Ascending aorta (tissue), 2 donors: ENCODE results near the gene P2RX3. TPM values are rescaled to one million over a fixed set of nuclear protein-coding genes. Genes with fewer than 3 reads are reported as not detected.

Experiments
- DNase-seq, 2 donors: peaks; one replicate each; pipeline ENCODE4 v3.0.0-alpha.2; 2019; ENCODE audit warnings: low spot score in 2 of 2
- H3K27ac ChIP-seq, 2 donors: fragments of 200-600 bp; sonication (generic); one replicate each; pipeline ENCODE4 v1.5.1; 2016 to 2017; ENCODE audit warnings: mild to moderate bottlenecking in 1 of 2
- H3K27me3 ChIP-seq: fragments of 200-600 bp; sonication (generic); one replicate; pipeline ENCODE4 v1.5.1; 2017
- H3K36me3 ChIP-seq, 2 donors: fragments of 200-600 bp; sonication (generic); one replicate each; pipeline ENCODE4 v1.5.1; 2016
- H3K4me1 ChIP-seq, 2 donors: fragments of 200-600 bp; sonication (generic); one replicate each; pipeline ENCODE4 v1.5.1; 2016 to 2017; ENCODE audit warnings: mild to moderate bottlenecking in 1 of 2
- H3K4me3 ChIP-seq, 2 donors: fragments of 200-600 bp; sonication (generic); one replicate each; pipeline ENCODE4 v1.5.1; 2016 to 2017; ENCODE audit warnings: mild to moderate bottlenecking in 1 of 2
- H3K9me3 ChIP-seq, 2 donors: fragments of 200-600 bp; sonication (generic); one replicate each; pipeline ENCODE4 v1.5.1; 2016
- intact Hi-C: fragments of 100-400 bp; cut with DNase I; formaldehyde crosslinking; loops from one replicate; pipeline ENCODE4 v1.15.1; 2023
- total RNA-seq: library from RNA; depleted of rRNA; stranded (reverse); fragments of >200 nt; gene quantifications from one replicate; pipeline ENCODE4 v1.1.0, GENCODE V29; 2016
- TF ChIP-seq, protein P1 (sequence below), 3 experiments: fragments of 200-600 bp in 2 of 3; fragments of 450-650 bp in 1 of 3; sonication (generic) in 2 of 3; IDR thresholded peaks; one replicate each; pipeline ENCODE4 v1.5.1; 2016 to 2019; ENCODE audit warnings: antibody characterized with exemption in 3 of 3, mild to moderate bottlenecking in 1 of 3, moderate library complexity in 1 of 3

P2RX3 gene
- total RNA-seq, 1 donor from 2014 or later = not detected

DNA sequence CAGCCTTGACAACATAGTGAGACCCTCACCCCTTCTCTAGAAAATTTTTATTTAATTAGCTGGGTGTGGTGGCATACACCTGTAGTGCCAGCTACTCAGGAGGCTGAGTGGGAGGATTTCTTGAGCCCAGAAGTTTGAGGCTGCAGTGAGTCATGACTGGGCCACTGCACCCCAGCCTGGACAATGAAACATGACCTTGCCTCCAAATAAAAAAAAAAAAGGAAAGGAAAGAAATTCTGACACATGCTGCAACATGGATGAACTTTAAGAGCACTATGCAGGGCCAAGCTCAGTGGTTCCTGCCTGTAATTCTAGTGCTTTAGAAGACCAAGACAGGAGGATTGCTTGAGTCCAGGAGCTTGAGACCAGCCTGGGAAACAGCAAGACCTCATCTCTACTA, 80.0 kb downstream of the P2RX3 start:
- Histone ChIP-seq H3K9me3 (no peaks in the 10 kb centered on the region), H3K27ac (no peak overlapping the region), H3K36me3 (peaks cover 56 to 91% of the 10 kb centered on the region in 2 donors), H3K27me3 (no peaks in the 10 kb centered on the region), H3K4me3 (no peak overlapping the region), H3K4me1 (no peaks in the 10 kb centered on the region)
- intact Hi-C loops = no loop called here
- no peak for DNase-seq
- TF ChIP-seq, protein P1, sequence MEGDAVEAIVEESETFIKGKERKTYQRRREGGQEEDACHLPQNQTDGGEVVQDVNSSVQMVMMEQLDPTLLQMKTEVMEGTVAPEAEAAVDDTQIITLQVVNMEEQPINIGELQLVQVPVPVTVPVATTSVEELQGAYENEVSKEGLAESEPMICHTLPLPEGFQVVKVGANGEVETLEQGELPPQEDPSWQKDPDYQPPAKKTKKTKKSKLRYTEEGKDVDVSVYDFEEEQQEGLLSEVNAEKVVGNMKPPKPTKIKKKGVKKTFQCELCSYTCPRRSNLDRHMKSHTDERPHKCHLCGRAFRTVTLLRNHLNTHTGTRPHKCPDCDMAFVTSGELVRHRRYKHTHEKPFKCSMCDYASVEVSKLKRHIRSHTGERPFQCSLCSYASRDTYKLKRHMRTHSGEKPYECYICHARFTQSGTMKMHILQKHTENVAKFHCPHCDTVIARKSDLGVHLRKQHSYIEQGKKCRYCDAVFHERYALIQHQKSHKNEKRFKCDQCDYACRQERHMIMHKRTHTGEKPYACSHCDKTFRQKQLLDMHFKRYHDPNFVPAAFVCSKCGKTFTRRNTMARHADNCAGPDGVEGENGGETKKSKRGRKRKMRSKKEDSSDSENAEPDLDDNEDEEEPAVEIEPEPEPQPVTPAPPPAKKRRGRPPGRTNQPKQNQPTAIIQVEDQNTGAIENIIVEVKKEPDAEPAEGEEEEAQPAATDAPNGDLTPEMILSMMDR (IDR thresholded peaks at IDR 0.05) = no peak

DNA sequence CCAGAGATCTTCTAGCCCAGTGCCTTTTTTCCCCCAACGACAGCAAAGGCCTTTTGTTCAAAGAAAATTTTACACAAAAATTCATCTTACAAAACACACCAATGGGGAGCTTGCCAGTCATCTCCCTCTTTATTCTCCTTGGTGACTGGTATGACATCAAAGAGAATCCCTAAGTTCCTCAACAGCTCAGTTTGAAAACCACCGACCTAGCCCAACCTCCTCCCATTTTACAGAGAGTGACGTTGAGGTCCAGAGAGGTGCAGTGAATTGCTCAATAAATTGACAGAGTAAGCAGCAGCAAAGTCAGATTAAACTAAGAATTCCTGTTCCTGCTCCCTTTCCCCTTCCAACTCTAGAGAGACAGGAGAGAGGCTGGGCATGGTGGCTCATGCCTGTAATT, 81.0 kb downstream of the P2RX3 start:
- H3K4me1 ChIP-seq = peaks cover 0 to 5% of the 10 kb centered on the region in 2 donors
- TF ChIP-seq, protein P1 (IDR thresholded peaks at IDR 0.05) = no peak
- H3K27ac ChIP-seq = no peak overlapping the region
- intact Hi-C loops = no loop called here
- H3K36me3 ChIP-seq = peaks cover 45 to 85% of the 10 kb centered on the region in 2 donors
- no peaks in the 10 kb centered on the region for H3K27me3 ChIP-seq
- H3K4me3 ChIP-seq = no peak overlapping the region
- H3K9me3 ChIP-seq = no peaks in the 10 kb centered on the region
- DNase-seq = no peak

DNA sequence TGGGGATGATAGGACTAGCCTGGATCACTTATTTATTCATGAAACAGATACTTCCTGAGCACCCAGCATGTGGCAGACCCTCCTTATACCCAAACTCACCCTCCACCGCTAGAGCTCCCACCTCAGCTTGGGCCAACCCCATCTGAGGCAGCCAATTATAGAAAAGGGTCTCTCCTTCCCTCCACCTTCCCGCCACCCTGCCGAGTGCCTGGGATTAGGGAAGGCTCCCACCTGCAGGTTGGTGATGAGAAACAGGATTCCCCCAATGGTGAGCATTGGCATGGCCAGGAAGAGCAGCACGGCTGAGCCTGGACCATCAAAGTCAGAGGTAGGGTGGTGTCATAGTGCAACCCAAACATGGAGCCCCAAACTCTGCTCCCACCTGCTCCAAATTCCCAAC, 82.9 kb downstream of the P2RX3 start:
- Histone ChIP-seq H3K4me1 (peaks cover 11 to 24% of the 10 kb centered on the region in 2 donors), H3K36me3 (peaks cover 28 to 66% of the 10 kb centered on the region in 2 donors), H3K27me3 (no peaks in the 10 kb centered on the region), H3K4me3 (no peak overlapping the region), H3K27ac (no peak overlapping the region), H3K9me3 (no peaks in the 10 kb centered on the region)
- TF ChIP-seq, protein P1 (IDR thresholded peaks at IDR 0.05) = no peak
- DNase-seq = no peak
- intact Hi-C loops = no loop called here

DNA sequence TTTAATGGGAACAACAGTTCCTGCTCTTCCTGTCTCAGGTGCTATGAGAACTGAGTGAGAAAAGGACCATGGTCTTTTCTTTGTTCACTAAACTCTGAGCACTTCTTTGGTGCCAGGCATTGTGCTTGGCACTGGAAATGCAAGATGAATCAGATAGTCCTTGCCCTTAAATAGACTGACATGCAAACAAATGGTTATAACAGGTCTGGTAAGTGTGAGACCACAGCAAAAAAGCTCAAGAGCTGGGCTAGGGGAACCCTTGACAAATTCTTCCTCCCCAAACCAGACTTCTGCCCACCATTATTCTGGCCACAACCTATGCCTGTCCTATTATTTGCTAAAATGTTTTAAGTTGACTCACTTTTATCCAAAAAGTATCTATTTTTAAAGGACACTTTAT, 83.7 kb downstream of the P2RX3 start:
- no peak for DNase-seq
- peaks cover 21 to 59% of the 10 kb centered on the region in 2 donors for H3K36me3 ChIP-seq

More for the DNA sequence above, 83.7 kb downstream of the P2RX3 start:
- Histone ChIP-seq H3K4me1 (peaks cover 17 to 31% of the 10 kb centered on the region in 2 donors), H3K4me3 (no peak overlapping the region), H3K27ac (no peak overlapping the region), H3K9me3 (no peaks in the 10 kb centered on the region), H3K27me3 (no peaks in the 10 kb centered on the region)
- TF ChIP-seq, protein P1 (IDR thresholded peaks at IDR 0.05) = no peak
- intact Hi-C loops = no loop called here

Other genes with a start within 250 kb of the P2RX3 start
- gene LRRC55, start 156.4 kb upstream of the P2RX3 start, total RNA-seq = not detected
- 15.1 TPM for gene APLNR, start 101.1 kb upstream of the P2RX3 start, total RNA-seq
- gene TNKS1BP1, start 13.4 kb upstream of the P2RX3 start, total RNA-seq = 131 TPM
- 110 TPM for gene SSRP1, start 2.5 kb upstream of the P2RX3 start, total RNA-seq
- gene PRG3, start 42.8 kb downstream of the P2RX3 start, total RNA-seq = not detected
- not detected for gene PRG2, start 52.3 kb downstream of the P2RX3 start, total RNA-seq
- gene SLC43A3, start 88.8 kb downstream of the P2RX3 start, total RNA-seq = 211 TPM
- 0.64 TPM for gene RTN4RL2, start 122.2 kb downstream of the P2RX3 start, total RNA-seq
- 18.4 TPM for gene SLC43A1, start 177.3 kb downstream of the P2RX3 start, total RNA-seq
- not detected for gene TIMM10, start 192.4 kb downstream of the P2RX3 start, total RNA-seq
- gene SMTNL1, start 199.2 kb downstream of the P2RX3 start, total RNA-seq = not detected
- gene UBE2L6, start 229.3 kb downstream of the P2RX3 start, total RNA-seq = 44.9 TPM